DMS 273 (cell line): Measurements from ENCODE around the gene SLFN14.
A peak's percentile ranks its signal among the peaks of the same experiment; 100 is the strongest.
"Not testable (repeated sequence)": the region's sequence is repeated elsewhere in the genome, so short reads cannot be mapped to it uniquely, and the experiment has no call there.

Experiments used
- DNase-seq: peaks from one replicate; lab custom pipeline; 2025; ENCODE audit not compliant: unreplicated experiment; lab: John Stamatoyannopoulos, UW

Gene SLFN14

GRCh38 chr17:35559495-35560210 is 966 bp downstream of the SLFN14 start:
- no peak for DNase-seq

GRCh38 chr17:35557353-35557752 is 3.3 kb downstream of the SLFN14 start:
- no peak for DNase-seq

DNA sequence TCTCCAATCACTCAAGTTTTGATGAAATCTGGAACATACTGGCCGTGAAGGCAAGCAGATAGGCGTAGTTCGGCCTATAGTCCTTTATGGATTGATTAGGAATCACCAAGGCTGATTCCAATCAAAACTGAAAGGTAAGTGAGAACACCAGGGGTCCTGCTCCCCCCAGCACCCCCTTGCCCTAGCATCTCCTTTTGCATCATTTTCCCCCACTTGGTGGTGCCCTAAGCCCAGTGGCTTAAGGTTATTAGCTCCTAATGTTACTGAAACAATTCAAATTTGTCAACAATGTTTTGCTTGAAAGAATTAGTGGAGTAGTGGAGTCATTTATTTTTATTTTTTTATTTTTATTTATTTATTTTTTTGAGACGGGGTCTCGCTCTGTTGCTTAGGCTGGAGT is 4.9 kb downstream of the SLFN14 start:
- peak; percentile 31 for DNase-seq

DNA sequence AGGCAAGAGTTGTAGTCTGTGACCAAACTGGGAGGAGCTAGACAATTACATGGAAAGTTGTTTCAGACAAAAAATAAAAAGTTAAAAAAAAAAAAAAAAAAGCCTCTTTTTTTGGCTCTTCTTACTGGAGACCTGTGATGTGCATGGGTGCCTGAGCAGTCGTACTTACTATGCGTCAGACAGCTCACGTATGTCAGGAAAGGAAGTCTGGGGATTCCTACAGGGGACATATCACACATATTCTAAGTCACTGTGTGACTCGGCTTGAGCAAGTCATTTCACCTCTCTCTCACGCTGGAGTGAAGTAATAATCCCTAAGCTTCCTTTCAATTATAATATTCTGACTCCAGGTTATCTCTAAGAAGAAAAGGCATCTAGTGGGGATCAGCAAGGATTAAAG is 6.0 kb downstream of the SLFN14 start:
- no peak for DNase-seq

GRCh38 chr17:35553310-35553709 is 7.3 kb downstream of the SLFN14 start:
- no peak for DNase-seq

GRCh38 chr17:35548978-35549377 is 11.6 kb downstream of the SLFN14 start:
- DNase-seq, result no peak

DNA sequence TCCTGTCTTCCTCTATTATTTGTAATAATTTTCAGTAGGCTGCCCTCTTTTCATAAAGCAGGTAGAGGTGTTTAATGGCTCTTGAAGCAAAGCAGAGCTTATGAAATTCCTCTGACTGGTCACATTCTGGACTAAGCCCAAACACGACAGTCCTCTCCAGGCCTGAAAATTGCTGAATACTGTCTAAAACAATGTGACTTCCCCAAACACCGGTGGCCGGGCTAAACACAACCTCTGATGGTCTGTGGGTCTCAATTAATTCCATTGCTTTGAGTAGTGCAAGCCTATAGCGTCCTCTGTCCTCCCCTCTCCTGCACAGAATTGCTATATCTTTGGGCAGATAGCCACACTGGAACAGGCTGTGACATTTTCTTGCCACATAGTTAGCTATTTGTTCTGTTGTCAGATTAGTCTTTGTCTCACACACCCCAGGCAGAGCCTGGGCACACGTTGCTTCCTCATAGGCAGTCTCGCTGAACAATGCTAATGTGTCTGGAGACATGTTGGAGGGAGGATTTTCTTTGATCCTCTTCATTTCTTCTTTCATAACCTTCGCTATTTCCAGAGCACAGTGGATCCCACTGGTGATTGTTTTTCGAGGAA is 12.3 kb downstream of the SLFN14 start:
- no peak for DNase-seq

DNA sequence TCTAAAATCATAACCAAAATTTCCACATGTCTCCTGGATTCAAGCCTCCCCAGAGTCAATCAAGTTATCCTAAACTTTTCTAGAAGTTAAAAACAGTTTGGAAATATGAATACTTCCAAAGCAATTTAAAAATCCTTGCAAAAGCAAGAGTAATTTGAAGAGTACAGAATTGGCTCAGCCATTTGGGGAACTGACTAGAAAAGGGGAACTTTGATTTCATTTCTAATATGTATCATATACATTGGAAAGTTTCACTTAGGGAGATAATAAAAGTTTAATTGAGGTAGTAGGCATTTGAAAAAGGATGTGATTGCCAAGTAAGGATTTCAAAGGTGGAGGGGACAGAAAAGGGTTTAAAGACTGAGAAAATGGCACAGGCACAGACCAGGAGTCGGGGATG is 14.1 kb downstream of the SLFN14 start:
- DNase-seq, result no peak

DNA sequence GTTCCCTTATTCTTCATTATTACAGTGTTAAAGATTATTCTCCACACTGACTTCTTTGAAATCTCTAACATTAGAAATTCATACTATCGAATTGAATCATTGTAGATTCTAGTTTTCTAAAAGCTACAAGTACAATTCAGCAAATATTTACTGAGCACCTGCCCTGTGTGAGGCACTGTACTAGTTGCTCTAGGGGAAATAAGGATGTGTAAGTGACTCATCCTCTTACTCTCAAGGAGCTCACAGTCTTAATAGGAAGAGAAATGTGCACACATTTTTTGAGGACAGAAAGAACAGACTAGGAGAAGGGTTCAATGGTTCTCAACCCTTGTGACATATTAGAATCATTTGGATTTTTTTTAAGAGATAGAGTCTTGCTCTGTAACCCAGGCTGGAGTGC is 15.5 kb downstream of the SLFN14 start:
- no peak for DNase-seq

GRCh38 chr17:35543856-35544255 is 16.8 kb downstream of the SLFN14 start:
- no peak for DNase-seq

GRCh38 chr17:35542990-35543389 is 17.6 kb downstream of the SLFN14 start:
- no peak for DNase-seq

DNA sequence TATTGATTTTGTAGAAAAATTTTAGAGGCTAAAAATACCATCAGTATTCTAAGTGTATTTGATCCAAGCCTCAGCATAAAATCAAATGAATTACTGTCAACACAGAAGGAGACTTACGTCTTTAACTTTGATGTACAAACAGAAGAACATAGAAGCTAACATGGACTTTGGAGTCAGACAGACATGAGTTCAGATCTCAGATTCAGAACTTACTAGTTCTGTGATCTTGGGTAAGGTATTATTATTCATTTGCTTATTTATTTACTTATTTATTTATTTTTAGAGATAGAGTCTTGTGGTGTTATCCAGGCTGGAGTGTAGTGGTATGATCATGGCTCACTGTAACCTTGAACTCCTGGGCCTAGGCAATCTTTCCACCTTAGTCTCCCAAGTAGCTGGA is 19.2 kb downstream of the SLFN14 start:
- no peak for DNase-seq

DNA sequence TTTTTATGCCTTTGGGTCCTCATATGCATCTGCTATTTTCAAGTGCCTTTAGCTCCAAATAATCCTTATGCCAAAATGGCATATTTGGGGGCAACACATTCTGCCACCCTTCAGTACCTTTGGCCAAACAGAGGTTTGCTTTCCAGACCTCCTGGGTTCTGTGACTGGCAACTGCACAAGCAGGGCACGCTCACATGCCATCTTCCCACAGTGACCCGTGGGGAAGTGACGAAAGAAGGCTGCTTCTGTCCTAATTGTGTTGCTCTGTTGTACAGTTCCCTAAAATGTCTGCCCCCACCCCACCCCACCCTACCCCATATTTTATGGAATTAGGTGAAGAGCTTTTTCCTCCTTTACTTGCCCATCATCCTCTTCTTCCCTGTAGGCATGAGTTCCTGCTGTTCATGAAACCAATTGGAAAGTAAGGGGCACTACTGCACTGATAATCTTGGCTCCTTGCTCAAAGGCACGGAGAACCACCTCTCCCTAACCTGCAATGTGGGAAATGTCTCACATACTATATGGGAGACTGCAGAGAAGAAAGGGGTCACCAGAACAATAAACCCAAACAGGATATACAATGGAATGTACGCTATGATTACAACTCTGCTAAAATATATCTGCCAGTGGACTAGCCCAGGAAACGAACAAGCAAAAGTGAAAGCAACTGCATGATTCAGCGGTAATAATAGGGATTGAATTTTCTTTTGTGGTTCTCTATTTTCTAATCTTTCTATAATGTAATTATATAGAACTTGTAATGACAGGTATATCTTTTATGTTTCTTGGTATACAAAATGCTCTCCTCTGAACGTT is 19.8 kb downstream of the SLFN14 start:
- DNase-seq, result no peak

- no peak for DNase-seq
Measured at GRCh38 chr17:35539659-35540026, 21.0 kb downstream of the SLFN14 start.

DNA sequence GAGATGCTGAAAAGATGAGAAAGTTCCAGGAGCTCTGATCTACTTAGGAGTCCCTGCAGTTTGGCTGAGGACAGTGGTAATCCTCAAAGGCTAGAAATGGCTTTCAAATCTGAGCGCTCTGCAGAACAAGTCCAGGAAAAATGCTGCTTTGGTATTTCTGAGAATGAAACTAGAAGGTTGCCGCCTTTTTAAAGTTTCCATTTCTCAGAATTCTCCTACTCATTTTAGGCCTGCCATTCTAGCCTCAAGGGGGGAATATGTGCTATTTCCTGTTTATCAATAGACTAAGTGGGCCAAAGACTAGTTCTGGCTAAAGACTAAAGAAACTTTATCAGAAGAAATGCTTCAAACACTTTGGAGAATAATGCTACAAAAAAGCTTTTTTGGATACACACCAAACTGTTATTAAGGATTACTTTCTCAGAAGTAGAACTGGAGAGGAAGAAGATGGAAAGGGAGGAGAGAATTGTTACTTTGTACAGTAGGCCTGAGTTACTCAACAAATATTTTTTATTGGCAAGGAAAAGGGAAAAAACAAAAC is 22.9 kb downstream of the SLFN14 start, which contains the start of gene SLFN12L:
TSS of gene SLFN12L (minus strand) at position 78 of the 541 bp plus-strand sequence. CDS start 15,314 bp downstream, outside the sequence.
- DNase-seq, result no peak

GRCh38 chr17:35536664-35537171 is 23.9 kb downstream of the SLFN14 start:
- DNase-seq, result no peak

DNA sequence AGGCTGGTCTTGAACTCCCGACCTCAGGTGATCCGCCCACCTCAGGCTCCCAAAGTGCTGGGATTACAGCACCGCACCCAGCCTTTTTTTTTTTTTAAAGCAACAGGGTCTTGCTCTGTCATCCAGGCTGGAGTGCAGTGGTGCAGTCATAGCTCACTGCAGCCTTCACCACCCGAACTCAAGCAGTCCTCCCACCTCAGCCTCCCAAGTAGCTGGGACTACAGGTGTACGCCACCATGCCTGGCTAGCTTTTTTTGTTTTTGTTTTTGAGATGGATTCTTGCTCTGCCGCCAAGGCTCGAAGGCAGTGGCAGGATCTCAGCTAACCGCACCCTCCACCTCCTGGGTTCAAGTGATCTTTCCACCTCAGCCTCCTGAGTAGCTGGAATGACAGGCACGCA is 25.2 kb downstream of the SLFN14 start:
- not testable (repeated sequence) for DNase-seq

DNA sequence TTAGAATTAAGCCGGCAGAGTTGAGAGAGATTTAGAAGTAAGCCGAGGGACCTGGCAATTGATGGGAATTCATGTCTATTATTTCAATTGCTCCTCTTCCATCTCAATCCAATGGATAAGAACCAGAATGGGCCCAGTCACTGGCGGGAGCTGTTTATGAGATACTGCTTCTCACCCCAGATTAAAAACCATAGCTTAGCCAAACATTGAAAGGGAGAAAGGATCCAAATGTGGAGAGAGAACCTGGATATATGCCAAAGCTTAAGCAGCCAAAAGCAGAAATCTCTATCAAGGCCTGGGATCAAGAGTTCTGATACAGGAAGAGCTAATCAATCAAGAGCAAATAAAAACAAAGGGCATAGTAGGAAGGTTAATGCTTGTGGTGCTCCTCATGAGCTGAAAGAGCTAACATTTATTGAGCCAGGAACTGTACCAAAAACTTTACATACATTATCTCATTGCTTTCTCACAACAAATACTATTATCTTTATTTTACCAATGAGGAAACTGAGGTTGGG is 26.0 kb downstream of the SLFN14 start:
- no peak for DNase-seq

DNA sequence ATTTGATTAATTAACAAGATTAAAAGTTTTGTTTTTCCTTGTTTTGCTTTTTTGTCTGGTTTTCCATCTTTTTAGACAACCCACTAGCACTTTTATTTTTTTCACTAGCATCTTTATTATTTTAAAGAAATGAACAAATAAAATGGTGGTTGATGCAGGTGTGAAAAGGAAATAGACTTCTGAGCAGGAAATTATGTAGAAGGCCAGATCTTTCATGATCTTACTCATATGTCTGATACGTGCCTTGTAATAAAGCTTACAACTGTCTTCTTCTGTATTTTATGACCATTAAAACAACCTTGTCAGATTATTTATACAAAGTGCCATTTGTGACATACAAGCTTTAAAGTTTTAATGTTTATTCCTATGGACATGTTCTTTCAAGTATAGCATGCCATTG is 29.5 kb downstream of the SLFN14 start:
- no peak for DNase-seq

DNA sequence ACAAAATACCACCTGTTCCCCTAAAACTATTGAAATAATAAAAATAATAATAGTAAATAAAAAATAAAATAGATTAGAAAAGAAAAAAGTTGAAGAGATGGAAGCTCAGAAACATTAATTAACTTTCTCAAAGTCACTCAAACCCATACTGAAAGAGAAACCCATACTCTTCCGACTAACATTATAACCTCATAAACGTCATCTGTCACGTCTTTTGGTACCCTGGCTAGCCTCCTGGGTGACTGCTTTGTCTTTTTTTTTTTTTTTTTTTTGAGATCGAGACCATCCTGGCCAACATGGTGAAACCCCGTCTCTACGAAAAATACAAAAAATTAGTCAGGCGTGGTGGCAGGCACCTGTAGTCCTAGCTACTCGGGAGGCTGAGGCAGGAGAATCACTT is 30.8 kb downstream of the SLFN14 start:
- DNase-seq, result no peak

DNA sequence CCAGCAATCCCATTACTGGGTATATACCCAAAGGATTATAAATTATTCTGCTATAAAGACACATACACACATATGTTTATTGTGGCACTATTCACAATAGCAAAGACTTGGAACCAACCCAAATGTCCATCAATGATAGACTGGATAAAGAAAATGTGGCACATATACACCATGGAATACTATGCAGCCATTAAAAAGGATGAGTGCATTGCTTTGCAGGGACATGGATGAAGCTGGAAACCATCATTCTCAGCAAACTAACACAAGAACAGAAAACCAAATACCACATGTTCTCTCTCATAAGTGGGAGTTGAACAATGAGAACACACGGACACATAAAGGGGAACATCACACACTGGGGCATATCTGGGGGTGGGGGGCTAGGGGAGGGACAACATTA is 31.3 kb downstream of the SLFN14 start:
- not testable (repeated sequence) for DNase-seq
